Astrocyte of the cerebellum (primary cell): ENCODE data around the gene PLA2G2C.

Experiments
- DNase-seq: peaks from one replicate; pipeline ENCODE4 v3.0.0-alpha.2; 2011; ENCODE audit warnings: low read depth
- H3K4me3 ChIP-seq: 2 replicates; pipeline ENCODE4 v1.5.1; 2011; ENCODE audit warnings: mild to moderate bottlenecking, low read depth, low read length, moderate library complexity
- in situ Hi-C: cut with HindIII; loops from 2 replicates; pipeline ENCODE4 v1.10.0; 2017; ENCODE audit warnings: low sequenced_read_pairs
- TF ChIP-seq, protein P1 (sequence below): IDR thresholded peaks from 2 replicates; pipeline ENCODE4 v1.5.1; 2012; ENCODE audit warnings: low read length, low read depth, moderate library complexity, mild to moderate bottlenecking; ENCODE audit errors: missing control alignments

Gene PLA2G2C

DNA sequence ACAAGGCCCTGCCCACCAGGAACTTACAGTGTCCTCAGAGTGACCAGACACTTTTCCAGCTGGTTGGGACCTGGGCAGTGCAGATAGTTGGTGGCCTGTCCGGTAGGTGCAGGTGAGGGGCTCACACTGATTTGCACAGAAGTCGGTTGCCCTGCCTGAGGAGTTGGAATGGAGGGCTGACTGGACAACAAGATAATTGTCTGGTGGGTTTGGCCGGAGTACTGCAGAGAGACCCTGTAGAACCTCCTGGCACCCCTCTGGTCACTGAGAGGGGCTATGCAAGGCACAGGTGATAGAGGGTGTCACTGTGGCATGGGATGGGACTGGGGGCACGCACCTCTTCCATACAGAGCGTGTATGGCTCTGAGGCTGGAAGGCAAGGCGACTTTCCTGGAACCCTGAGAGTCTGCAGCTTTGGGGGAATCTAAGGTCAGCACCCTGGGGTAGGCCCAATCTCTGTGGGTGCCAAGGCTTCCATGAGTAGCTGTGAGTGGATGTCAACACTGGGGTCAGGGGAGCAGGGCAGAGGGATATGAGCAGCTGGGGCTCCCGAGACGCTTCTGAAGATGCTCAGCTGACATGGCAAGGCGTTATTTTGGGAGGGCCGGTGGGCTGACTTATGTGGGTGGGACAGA lies 59.4 kb downstream of the PLA2G2C start:
- DNase-seq: no peak
- in situ Hi-C loops: no loop called here
- TF ChIP-seq, protein P1, sequence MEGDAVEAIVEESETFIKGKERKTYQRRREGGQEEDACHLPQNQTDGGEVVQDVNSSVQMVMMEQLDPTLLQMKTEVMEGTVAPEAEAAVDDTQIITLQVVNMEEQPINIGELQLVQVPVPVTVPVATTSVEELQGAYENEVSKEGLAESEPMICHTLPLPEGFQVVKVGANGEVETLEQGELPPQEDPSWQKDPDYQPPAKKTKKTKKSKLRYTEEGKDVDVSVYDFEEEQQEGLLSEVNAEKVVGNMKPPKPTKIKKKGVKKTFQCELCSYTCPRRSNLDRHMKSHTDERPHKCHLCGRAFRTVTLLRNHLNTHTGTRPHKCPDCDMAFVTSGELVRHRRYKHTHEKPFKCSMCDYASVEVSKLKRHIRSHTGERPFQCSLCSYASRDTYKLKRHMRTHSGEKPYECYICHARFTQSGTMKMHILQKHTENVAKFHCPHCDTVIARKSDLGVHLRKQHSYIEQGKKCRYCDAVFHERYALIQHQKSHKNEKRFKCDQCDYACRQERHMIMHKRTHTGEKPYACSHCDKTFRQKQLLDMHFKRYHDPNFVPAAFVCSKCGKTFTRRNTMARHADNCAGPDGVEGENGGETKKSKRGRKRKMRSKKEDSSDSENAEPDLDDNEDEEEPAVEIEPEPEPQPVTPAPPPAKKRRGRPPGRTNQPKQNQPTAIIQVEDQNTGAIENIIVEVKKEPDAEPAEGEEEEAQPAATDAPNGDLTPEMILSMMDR: no peak
- no peak overlapping the region for H3K4me3 ChIP-seq

DNA sequence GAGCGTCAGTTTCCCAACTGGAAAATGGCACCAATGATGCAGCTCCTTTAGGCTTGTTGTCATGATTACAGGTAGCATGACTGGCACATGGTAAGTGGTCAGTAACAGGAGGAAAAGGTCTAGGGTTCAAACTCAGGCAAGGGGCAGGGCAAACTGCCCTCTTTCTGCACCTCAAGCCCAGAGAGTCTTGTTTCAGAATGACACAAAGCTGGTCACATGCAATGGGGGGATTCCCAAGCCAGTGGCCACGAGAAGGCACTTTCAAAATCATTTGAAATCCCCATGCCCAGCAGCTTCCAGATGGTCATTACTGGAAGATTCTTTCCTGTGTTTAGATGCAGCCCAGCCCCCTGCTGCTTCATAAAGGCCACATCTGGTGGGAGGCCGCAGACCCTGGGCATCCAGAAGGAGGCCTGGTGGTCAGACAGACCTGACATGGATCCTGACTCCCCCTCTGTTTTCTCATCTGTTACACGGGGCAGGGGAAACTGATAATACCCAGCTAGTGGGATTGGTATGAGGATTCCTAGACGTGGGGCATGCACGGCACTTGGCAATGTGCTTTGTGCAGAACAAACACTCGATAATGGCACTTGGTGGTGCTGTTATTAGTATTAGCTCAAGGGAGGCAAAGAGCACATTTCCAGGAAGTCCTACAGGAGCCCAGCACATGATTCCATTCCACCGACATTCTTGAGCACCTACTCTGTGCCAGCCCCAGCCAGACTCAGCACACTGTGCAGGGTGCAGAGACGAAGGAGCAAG lies 60.1 kb downstream of the PLA2G2C start:
- no peak for DNase-seq
- in situ Hi-C loops: no loop called here
- H3K4me3 ChIP-seq: no peak overlapping the region
- TF ChIP-seq, protein P1: no peak

DNA sequence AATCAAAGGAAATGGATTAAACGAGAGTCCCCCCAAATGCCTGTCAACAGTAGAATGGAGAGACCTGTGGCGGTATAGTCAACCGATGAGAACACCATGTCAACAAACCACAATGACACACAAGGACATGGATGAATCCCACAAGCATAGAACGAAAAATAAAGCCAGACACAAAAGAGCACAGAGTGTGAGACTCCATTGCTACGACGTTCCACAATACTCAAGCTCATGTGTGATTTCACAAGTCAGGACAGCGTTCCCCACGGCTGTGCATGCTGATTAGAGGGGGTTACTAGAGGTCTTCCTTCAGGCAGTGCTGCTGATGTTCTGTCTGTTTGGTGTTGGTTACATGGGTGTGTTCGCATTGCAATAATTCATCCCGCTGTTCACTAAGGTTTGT lies 61.2 kb downstream of the PLA2G2C start:
- TF ChIP-seq, protein P1: no peak
- no peak for DNase-seq

DNA sequence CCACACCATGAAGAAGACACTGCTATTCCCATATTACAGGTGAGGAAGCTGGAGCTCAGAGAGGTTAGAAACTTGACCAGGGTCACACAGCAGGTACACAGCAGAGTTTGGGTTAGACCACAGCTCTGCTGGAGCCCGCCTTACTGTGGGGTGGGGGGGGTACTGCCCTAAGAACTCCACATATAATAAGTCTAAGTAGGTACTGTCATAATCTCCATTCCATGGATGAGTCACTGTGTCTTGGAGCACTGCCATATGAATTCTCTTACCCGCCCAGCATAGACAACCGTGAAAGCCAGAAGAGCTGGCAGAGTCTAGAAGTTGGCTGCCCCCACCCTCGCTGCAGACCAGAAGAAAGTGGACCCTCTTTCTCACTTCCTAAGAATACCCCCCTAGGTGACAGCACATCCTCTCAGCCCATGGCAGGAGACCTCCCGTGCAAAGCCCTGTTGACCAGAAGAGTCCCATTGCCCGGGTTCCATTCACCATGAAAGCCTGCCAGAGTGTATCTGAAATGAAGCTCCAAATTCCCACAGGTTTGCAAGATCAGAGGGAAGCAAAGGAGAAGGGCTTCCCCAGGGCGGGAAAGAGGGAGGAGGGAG lies 61.8 kb downstream of the PLA2G2C start:
- in situ Hi-C loops: no loop called here
- no peak overlapping the region for H3K4me3 ChIP-seq
- TF ChIP-seq, protein P1: no peak
- peak; percentile 57 for DNase-seq

More for the DNA sequence above, 61.2 kb downstream of the PLA2G2C start:
- in situ Hi-C loops: no loop called here
- no peak overlapping the region for H3K4me3 ChIP-seq

DNA sequence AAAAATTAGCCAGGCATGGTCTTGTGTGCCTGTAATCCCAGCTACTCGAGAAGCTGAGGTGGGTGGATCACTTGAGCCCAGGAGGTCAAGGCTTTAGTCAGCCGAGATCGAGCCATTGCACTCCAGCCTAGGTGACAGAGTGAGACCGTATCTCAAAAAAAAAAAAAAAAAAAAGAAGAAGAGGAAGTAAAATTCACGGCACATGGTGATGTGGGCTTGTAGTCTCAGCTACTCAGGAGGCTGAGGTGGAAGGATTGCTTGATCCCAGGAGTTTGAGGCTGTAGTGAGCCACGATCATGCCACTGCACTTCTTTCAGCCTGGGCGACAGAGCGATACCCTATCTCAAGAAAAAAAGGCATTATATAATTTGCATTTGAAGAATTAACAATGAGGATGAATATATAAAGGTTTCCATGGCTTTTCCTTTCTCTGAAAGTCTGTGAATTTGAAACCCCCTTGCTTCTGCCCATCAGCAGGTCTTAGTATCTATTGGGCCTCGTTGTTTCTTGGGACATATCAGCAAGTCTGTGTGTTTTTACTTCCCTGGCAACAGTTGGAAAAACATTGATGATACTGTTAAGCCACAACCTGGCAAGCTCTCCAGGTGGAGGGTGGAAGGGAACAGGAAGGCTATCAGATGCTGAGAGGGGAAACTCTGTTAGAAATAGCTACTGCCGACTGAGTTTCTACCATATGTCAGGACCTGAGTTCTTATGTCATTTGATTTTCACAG lies 62.4 kb downstream of the PLA2G2C start:
- no peak overlapping the region for H3K4me3 ChIP-seq
- in situ Hi-C loops: no loop called here
- DNase-seq: no peak
- TF ChIP-seq, protein P1: no peak

DNA sequence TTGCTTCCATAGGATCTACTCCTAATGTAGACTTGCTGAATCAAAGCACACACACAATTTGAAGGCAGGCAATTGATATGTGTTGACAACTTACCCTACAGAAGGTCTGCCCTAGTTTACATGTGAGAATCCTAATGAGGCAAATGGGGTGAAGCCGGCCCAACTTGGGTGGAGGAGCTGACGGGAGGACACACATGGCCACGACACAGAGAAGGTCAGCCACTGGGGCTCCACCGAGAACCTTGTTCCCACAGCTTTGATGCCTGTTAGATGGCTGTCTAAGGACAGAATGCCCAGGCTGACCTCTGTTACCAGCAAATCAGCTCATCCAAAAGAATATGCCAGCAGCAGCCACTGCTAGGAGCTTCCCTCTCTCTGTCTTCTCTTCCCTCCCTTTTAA lies 65.5 kb downstream of the PLA2G2C start:
- no peak overlapping the region for H3K4me3 ChIP-seq
- DNase-seq: no peak
- TF ChIP-seq, protein P1: no peak
- in situ Hi-C loops: no loop called here
